Measurements from ENCODE around the gene IFNA21. TPM values are rescaled to one million over a fixed set of nuclear protein-coding genes. Genes with fewer than 3 reads are reported as not detected.

The IFNA21 gene
- total RNA-seq, 3 donors from 2014 or later = not detected

- intact Hi-C loops (cut with DNase I, micrococcal nuclease) = no loop called here
- Histone ChIP-seq H3K36me3 (ENCODE audit: low read depth) (no peaks in the 10 kb centered on the region), H3K9me3 (no peaks in the 10 kb centered on the region), H3K4me1 (ENCODE audit: low read depth) (no peaks in the 10 kb centered on the region), H3K4me3 (no peak overlapping the region)
- ATAC-seq (no peak), DNase-seq (no peak)
- TF ChIP-seq, protein P1, sequence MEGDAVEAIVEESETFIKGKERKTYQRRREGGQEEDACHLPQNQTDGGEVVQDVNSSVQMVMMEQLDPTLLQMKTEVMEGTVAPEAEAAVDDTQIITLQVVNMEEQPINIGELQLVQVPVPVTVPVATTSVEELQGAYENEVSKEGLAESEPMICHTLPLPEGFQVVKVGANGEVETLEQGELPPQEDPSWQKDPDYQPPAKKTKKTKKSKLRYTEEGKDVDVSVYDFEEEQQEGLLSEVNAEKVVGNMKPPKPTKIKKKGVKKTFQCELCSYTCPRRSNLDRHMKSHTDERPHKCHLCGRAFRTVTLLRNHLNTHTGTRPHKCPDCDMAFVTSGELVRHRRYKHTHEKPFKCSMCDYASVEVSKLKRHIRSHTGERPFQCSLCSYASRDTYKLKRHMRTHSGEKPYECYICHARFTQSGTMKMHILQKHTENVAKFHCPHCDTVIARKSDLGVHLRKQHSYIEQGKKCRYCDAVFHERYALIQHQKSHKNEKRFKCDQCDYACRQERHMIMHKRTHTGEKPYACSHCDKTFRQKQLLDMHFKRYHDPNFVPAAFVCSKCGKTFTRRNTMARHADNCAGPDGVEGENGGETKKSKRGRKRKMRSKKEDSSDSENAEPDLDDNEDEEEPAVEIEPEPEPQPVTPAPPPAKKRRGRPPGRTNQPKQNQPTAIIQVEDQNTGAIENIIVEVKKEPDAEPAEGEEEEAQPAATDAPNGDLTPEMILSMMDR (IDR thresholded peaks at IDR 0.05) = no peak
These were observed 11.0 kb downstream of the IFNA21 start for GRCh38 chr9:21155501-21155900.

DNA sequence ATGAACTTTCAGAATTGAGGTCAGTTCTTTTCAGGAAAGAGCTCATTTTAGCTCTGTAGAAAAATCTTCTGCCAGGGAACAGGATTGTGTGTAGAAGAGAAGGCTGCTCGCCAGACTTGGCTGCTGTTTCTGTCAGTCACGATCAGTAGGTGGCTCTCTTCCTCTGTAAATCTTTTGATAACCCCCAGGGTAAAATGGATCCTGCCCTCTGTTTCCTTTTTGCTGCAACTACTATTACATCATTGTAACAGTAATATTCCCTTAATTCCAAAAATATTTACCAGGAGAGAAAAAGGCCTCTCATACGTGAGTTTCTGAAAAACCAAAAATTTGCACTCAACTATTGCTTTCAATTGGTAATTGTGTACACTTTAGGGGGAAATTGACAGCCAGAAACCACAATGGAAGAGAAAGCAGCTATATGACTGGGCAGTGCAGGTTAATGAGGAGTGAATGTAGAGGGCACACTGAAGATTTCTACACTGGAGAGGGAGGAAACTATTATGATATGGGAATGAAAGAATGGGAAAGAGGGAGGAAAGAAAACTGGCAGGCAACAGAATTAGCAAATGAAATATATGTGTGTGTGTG lies 12.3 kb downstream of the IFNA21 start:
- ATAC-seq (peak; percentile 25), DNase-seq (peak in 1 of 3 donors; percentile 10)
- Histone ChIP-seq H3K4me1 (ENCODE audit: low read depth) (no peaks in the 10 kb centered on the region), H3K4me3 (no peak overlapping the region), H3K36me3 (ENCODE audit: low read depth) (no peaks in the 10 kb centered on the region), H3K9me3 (no peaks in the 10 kb centered on the region)
- TF ChIP-seq, protein P1 (IDR thresholded peaks at IDR 0.05) = no peak
- intact Hi-C loops (cut with DNase I, micrococcal nuclease) = no loop called here

DNA sequence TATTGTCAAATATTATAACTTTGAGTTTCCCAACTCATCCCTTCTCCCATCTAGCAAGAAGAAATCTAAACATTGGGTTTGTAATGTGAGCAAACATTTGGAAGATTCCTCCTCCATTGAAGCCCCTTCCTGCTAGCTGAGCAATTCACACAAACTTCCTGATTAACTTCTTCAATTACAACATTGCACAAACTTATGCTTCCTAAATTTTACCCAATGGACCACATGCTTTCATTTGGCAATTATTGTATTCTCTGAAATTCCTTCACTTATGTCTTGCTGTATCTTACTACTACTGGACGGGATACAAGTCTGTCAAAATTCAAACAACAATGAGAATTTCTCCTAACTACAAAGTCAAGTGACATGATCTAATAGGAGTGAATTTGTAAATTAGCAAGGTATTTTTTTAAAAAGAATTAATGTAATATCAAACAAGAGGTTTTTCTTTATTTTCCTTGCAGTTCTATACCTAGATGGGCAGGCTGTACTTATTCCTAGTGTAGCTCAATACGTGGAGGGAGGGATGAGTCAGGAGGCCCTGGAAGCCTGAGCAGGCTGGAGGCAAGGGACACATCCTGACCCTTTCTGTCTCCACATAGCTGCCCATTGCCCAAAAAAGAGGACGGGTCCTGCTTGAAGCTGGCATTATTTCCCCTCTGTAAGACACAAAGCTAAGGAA lies 13.0 kb downstream of the IFNA21 start:
- Histone ChIP-seq H3K4me1 (ENCODE audit: low read depth) (no peaks in the 10 kb centered on the region), H3K36me3 (ENCODE audit: low read depth) (no peaks in the 10 kb centered on the region), H3K4me3 (no peak overlapping the region), H3K9me3 (no peaks in the 10 kb centered on the region)
- TF ChIP-seq, protein P1 (IDR thresholded peaks at IDR 0.05) = no peak
- no peak for ATAC-seq
- intact Hi-C loops (cut with DNase I, micrococcal nuclease) = no loop called here
- no peak for DNase-seq

GRCh38 chr9:21144603-21145002 lies 21.9 kb downstream of the IFNA21 start:
- intact Hi-C loops (cut with DNase I, micrococcal nuclease) = no loop called here
- DNase-seq = no peak
- Histone ChIP-seq H3K36me3 (ENCODE audit: low read depth) (no peaks in the 10 kb centered on the region), H3K4me3 (no peak overlapping the region), H3K9me3 (no peaks in the 10 kb centered on the region), H3K4me1 (ENCODE audit: low read depth) (no peaks in the 10 kb centered on the region)
- no peak for ATAC-seq
- TF ChIP-seq, protein P1 (IDR thresholded peaks at IDR 0.05) = no peak

GRCh38 chr9:21141427-21141882 lies 25.0 kb downstream of the IFNA21 start, which contains the start of gene IFNW1:
TSS of gene IFNW1 (minus strand) at chr9:21141832. CDS start at chr9:21141570, 262 bp downstream.
- DNase-seq (no peak), ATAC-seq (no peak)
- TF ChIP-seq, protein P1 (IDR thresholded peaks at IDR 0.05) = no peak
- H3K36me3 ChIP-seq (ENCODE audit: low read depth) = no peaks in the 10 kb centered on the region
- intact Hi-C loops (cut with DNase I, micrococcal nuclease) = no loop called here
- no peaks in the 10 kb centered on the region for H3K4me1 ChIP-seq (ENCODE audit: low read depth)
- H3K9me3 ChIP-seq = no peaks in the 10 kb centered on the region
- no peak within 1 kb of the TSS for H3K4me3 ChIP-seq

All from mucosa of descending colon (tissue), 3 donors.